CD4-positive, alpha-beta T cell treated with Interleukin-2 at 100 ng/mL for 4 hours (primary cell): ENCODE data around the gene TMEM132D.

Experiments
- DNase-seq: peaks from one replicate; pipeline ENCODE4 v3.0.0-alpha.2; 2020; ENCODE audit warnings: low spot score

The TMEM132D gene

GRCh38 chr12:129873111-129873832 lies 30.6 kb downstream of the TMEM132D start:
- DNase-seq: no peak

- no peak for DNase-seq
Observed at GRCh38 chr12:129871991-129872972, 31.5 kb downstream of the TMEM132D start.

- DNase-seq: no peak
Observed at GRCh38 chr12:129870796-129871195, 33.0 kb downstream of the TMEM132D start.

- no peak for DNase-seq
Observed at GRCh38 chr12:129870136-129870535, 33.7 kb downstream of the TMEM132D start.

GRCh38 chr12:129868575-129868974 lies 35.2 kb downstream of the TMEM132D start:
- DNase-seq: no peak

- no peak for DNase-seq
Observed at GRCh38 chr12:129863938-129864337, 39.9 kb downstream of the TMEM132D start.

- DNase-seq: no peak
Observed at GRCh38 chr12:129862561-129863175, 41.2 kb downstream of the TMEM132D start.

GRCh38 chr12:129861951-129862350 lies 41.9 kb downstream of the TMEM132D start:
- DNase-seq: no peak

GRCh38 chr12:129854591-129854990 lies 49.2 kb downstream of the TMEM132D start:
- no peak for DNase-seq

- no peak for DNase-seq
Observed at GRCh38 chr12:129851296-129851695, 52.5 kb downstream of the TMEM132D start.

GRCh38 chr12:129848876-129849275 lies 54.9 kb downstream of the TMEM132D start:
- no peak for DNase-seq

GRCh38 chr12:129847063-129847462 lies 56.8 kb downstream of the TMEM132D start:
- no peak for DNase-seq

- DNase-seq: no peak
Observed at GRCh38 chr12:129844662-129845220, 59.1 kb downstream of the TMEM132D start.

GRCh38 chr12:129841251-129841650 lies 62.6 kb downstream of the TMEM132D start:
- DNase-seq: no peak

- DNase-seq: no peak
Observed at GRCh38 chr12:129840145-129840884, 63.5 kb downstream of the TMEM132D start.

GRCh38 chr12:129839679-129840078 lies 64.1 kb downstream of the TMEM132D start:
- no peak for DNase-seq

- DNase-seq: no peak
Observed at GRCh38 chr12:129831294-129831693, 72.5 kb downstream of the TMEM132D start.

- DNase-seq: no peak
Observed at GRCh38 chr12:129830796-129831195, 73.0 kb downstream of the TMEM132D start.

GRCh38 chr12:129827866-129828384 lies 75.9 kb downstream of the TMEM132D start:
- DNase-seq: no peak

- no peak for DNase-seq
Observed at GRCh38 chr12:129827102-129827865, 76.5 kb downstream of the TMEM132D start.

- DNase-seq: no peak
Observed at GRCh38 chr12:129826273-129826672, 77.6 kb downstream of the TMEM132D start.
